K562 (cell line): ENCODE data around the gene C6orf89. TPM values are rescaled to one million over a fixed set of nuclear protein-coding genes. Genes with fewer than 3 reads are reported as not detected.

Source experiments
- GABPA ChIP-seq: fragments of 200-800 bp; sonication (Bioruptor generic); conservative IDR thresholded peaks from 2 replicates; pipeline ENCODE4 v1.6.1; 2016; ENCODE audit warnings: low read depth, missing genetic modification characterization, missing compliant biosample characterization
- HNRNPUL1 ChIP-seq: fragments of 200-400 bp; formaldehyde crosslinking; IDR thresholded peaks from 2 replicates; pipeline ENCODE4 v1.6.1; 2017; ENCODE audit warnings: low read length
- HSF4 ChIP-seq: fragments of 250-450 bp; sonication (Bioruptor Pico); IDR thresholded peaks from 2 replicates; pipeline ENCODE4 v2.1.2; 2022; ENCODE audit warnings: mild to moderate bottlenecking, moderate library complexity, borderline replicate concordance
- KAT2B ChIP-seq: IDR thresholded peaks from one replicate; pipeline ENCODE4 v1.6.1; 2012; ENCODE audit warnings: low read depth, mild to moderate bottlenecking, control low read depth, inconsistent platforms, low read length, moderate library complexity
- NFE2L1 ChIP-seq: fragments of 450-650 bp; IDR thresholded peaks from 2 replicates; pipeline ENCODE4 v1.6.1; 2016; ENCODE audit warnings: missing genetic modification characterization, low read depth, mild to moderate bottlenecking, missing compliant biosample characterization, moderate library complexity, borderline replicate concordance
- POLR2H ChIP-seq: IDR thresholded peaks from 2 replicates; pipeline ENCODE4 v1.6.1; 2016; ENCODE audit warnings: missing genetic modification characterization, low read depth, mild to moderate bottlenecking, control low read depth, missing compliant biosample characterization, moderate library complexity
- POLR3A ChIP-seq: IDR thresholded peaks from 2 replicates; pipeline ENCODE4 v1.6.1; 2011; ENCODE audit warnings: borderline replicate concordance, mild to moderate bottlenecking, moderate library complexity; ENCODE audit not compliant: insufficient read length, insufficient read depth; ENCODE audit errors: extremely low read depth
- PRPF4 ChIP-seq: fragments of 200-400 bp; formaldehyde crosslinking; IDR thresholded peaks from one replicate; pipeline ENCODE4 v1.6.1; 2017; ENCODE audit warnings: low read length, low read depth, mild to moderate bottlenecking; ENCODE audit not compliant: insufficient read depth, poor library complexity, severe bottlenecking
- TEAD2 ChIP-seq: fragments of 450-650 bp; IDR thresholded peaks from 2 replicates; pipeline ENCODE4 v1.6.1; 2016; ENCODE audit warnings: missing genetic modification characterization, control low read depth, missing compliant biosample characterization
- ZNF316 ChIP-seq: fragments of 450-650 bp; IDR thresholded peaks from 2 replicates; pipeline ENCODE4 v1.6.1; 2016
- polyA plus RNA-seq, 8 experiments: library from polyadenylated mRNA; depleted of rRNA in 4 of 8; stranded (reverse) in 5 of 8; unstranded in 3 of 8; fragments of >200 nt; fragmentation: Nextera tagmentation in 2 of 8; fragmentation: Illumina TruSeq in 1 of 8; extraction: Ambion mirVana in 2 of 8; extraction: Trizol in 1 of 8; gene quantifications; 2 replicates each; pipeline versions ENCODE4 v1.2.1 to v1.2.3, GENCODE V29; 2011 to 2014; ENCODE audit warnings: inconsistent platforms in 1 of 8, missing spikeins in 1 of 8
- total RNA-seq, 7 experiments: library from RNA; depleted of rRNA in 6 of 7; stranded (reverse); fragments of >200 nt in 6 of 7; fragmentation: Illumina TruSeq in 2 of 7; extraction: Trizol in 2 of 7; gene quantifications; 2 replicates each; pipeline versions ENCODE4 v1.2.1 to v1.2.3, GENCODE V29; 2011 to 2021; ENCODE audit warnings: low replicate concordance in 1 of 7
- TF ChIP-seq, protein P1 (sequence below), 2 experiments: fragments of 450-650 bp; IDR thresholded peaks; 2 replicates each; pipeline ENCODE4 v1.6.1; 2016
- TF ChIP-seq, protein P2 (sequence below): fragments of 450-650 bp; IDR thresholded peaks from 2 replicates; pipeline ENCODE4 v1.6.1; 2016; ENCODE audit warnings: mild to moderate bottlenecking, moderate library complexity
- TF ChIP-seq, protein P3 (sequence below): fragments of 250-450 bp; sonication (Bioruptor Pico); IDR thresholded peaks from 2 replicates; pipeline ENCODE4 v1.8.0; 2021; ENCODE audit warnings: borderline replicate concordance, mild to moderate bottlenecking, moderate library complexity; ENCODE audit not compliant: poor library complexity, severe bottlenecking

C6orf89 gene
- total and polyA plus RNA-seq, 9 of the 15 experiments (the other 6 are each of a cell fraction or from before 2014, with no cell fraction given) = 35.2 to 111 (median 58.5) TPM

DNA sequence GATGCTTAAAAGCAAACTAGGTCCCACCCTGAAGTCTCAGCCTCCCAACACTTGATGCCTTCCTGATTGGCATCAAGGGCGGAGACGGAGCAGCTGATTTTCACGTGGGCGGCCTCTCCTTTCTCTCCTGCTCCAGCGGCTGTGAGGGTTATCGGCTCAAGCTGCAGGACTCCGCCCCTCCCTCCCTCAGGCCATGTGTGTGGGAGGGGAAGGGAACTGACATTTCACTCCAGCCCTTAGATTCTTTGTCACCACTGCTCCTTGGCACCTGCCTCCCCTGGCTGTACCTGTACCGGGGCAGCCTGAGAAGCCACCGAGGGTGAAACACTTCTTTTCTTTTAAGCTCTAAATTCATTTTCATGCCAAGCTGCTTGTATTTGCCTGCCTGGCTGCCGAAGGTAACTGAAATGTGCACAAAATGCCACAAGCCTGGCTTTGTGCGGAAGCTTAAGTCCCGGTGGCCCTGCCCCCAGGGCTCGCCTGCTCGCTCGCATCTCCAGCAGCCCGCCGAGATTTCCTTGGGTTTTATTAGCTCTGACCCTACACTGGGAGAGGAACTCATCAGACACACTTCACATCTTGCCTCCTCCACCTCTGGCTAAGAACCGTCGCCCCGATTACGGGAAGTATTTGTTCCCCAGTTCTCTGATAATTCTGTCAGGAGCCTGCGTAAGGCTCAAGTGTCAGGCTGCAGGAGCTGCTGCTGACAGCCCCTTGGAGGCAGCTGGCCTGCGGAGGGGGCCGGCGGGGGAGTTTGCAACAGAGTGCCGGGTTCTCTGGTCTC is 36.9 kb upstream of the C6orf89 start (continued):
- TF ChIP-seq PRPF4 = no peak
- no peak; the same call in 1 of the 2 replicates for TF ChIP-seq HNRNPUL1
- TF ChIP-seq, protein P1, sequence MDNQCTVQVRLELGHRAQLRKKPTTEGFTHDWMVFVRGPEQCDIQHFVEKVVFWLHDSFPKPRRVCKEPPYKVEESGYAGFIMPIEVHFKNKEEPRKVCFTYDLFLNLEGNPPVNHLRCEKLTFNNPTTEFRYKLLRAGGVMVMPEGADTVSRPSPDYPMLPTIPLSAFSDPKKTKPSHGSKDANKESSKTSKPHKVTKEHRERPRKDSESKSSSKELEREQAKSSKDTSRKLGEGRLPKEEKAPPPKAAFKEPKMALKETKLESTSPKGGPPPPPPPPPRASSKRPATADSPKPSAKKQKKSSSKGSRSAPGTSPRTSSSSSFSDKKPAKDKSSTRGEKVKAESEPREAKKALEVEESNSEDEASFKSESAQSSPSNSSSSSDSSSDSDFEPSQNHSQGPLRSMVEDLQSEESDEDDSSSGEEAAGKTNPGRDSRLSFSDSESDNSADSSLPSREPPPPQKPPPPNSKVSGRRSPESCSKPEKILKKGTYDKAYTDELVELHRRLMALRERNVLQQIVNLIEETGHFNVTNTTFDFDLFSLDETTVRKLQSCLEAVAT (IDR thresholded peaks at IDR 0.05) = no peak
- TF ChIP-seq GABPA (tag) = 0 out of 2 replicates have a peak, but pooled peaks have one; percentile 3
- TF ChIP-seq, protein P2, sequence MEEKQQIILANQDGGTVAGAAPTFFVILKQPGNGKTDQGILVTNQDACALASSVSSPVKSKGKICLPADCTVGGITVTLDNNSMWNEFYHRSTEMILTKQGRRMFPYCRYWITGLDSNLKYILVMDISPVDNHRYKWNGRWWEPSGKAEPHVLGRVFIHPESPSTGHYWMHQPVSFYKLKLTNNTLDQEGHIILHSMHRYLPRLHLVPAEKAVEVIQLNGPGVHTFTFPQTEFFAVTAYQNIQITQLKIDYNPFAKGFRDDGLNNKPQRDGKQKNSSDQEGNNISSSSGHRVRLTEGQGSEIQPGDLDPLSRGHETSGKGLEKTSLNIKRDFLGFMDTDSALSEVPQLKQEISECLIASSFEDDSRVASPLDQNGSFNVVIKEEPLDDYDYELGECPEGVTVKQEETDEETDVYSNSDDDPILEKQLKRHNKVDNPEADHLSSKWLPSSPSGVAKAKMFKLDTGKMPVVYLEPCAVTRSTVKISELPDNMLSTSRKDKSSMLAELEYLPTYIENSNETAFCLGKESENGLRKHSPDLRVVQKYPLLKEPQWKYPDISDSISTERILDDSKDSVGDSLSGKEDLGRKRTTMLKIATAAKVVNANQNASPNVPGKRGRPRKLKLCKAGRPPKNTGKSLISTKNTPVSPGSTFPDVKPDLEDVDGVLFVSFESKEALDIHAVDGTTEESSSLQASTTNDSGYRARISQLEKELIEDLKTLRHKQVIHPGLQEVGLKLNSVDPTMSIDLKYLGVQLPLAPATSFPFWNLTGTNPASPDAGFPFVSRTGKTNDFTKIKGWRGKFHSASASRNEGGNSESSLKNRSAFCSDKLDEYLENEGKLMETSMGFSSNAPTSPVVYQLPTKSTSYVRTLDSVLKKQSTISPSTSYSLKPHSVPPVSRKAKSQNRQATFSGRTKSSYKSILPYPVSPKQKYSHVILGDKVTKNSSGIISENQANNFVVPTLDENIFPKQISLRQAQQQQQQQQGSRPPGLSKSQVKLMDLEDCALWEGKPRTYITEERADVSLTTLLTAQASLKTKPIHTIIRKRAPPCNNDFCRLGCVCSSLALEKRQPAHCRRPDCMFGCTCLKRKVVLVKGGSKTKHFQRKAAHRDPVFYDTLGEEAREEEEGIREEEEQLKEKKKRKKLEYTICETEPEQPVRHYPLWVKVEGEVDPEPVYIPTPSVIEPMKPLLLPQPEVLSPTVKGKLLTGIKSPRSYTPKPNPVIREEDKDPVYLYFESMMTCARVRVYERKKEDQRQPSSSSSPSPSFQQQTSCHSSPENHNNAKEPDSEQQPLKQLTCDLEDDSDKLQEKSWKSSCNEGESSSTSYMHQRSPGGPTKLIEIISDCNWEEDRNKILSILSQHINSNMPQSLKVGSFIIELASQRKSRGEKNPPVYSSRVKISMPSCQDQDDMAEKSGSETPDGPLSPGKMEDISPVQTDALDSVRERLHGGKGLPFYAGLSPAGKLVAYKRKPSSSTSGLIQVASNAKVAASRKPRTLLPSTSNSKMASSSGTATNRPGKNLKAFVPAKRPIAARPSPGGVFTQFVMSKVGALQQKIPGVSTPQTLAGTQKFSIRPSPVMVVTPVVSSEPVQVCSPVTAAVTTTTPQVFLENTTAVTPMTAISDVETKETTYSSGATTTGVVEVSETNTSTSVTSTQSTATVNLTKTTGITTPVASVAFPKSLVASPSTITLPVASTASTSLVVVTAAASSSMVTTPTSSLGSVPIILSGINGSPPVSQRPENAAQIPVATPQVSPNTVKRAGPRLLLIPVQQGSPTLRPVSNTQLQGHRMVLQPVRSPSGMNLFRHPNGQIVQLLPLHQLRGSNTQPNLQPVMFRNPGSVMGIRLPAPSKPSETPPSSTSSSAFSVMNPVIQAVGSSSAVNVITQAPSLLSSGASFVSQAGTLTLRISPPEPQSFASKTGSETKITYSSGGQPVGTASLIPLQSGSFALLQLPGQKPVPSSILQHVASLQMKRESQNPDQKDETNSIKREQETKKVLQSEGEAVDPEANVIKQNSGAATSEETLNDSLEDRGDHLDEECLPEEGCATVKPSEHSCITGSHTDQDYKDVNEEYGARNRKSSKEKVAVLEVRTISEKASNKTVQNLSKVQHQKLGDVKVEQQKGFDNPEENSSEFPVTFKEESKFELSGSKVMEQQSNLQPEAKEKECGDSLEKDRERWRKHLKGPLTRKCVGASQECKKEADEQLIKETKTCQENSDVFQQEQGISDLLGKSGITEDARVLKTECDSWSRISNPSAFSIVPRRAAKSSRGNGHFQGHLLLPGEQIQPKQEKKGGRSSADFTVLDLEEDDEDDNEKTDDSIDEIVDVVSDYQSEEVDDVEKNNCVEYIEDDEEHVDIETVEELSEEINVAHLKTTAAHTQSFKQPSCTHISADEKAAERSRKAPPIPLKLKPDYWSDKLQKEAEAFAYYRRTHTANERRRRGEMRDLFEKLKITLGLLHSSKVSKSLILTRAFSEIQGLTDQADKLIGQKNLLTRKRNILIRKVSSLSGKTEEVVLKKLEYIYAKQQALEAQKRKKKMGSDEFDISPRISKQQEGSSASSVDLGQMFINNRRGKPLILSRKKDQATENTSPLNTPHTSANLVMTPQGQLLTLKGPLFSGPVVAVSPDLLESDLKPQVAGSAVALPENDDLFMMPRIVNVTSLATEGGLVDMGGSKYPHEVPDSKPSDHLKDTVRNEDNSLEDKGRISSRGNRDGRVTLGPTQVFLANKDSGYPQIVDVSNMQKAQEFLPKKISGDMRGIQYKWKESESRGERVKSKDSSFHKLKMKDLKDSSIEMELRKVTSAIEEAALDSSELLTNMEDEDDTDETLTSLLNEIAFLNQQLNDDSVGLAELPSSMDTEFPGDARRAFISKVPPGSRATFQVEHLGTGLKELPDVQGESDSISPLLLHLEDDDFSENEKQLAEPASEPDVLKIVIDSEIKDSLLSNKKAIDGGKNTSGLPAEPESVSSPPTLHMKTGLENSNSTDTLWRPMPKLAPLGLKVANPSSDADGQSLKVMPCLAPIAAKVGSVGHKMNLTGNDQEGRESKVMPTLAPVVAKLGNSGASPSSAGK = peak; percentile 95
- TF ChIP-seq TEAD2 (tag) = no peak
- no peak for TF ChIP-seq POLR2H (tag)
- TF ChIP-seq, protein P3, sequence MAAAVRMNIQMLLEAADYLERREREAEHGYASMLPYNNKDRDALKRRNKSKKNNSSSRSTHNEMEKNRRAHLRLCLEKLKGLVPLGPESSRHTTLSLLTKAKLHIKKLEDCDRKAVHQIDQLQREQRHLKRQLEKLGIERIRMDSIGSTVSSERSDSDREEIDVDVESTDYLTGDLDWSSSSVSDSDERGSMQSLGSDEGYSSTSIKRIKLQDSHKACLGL (CRISPR knock-in tag) = peak; percentile 69
- TF ChIP-seq POLR3A = no peak
- no peak for TF ChIP-seq HSF4 (CRISPR knock-in tag)
- no peak for TF ChIP-seq NFE2L1 (tag)
- TF ChIP-seq ZNF316 = no peak
- TF ChIP-seq KAT2B = no peak
